Measurements from ENCODE around the gene ZNF644.
"Not testable (repeated sequence)": the region's sequence is repeated elsewhere in the genome, so short reads cannot be mapped to it uniquely, and the experiment has no call there.

ZNF644 gene

GRCh38 chr1:90977522-90977921, 44.3 kb downstream of the ZNF644 start:
- no peak for DNase-seq

DNA sequence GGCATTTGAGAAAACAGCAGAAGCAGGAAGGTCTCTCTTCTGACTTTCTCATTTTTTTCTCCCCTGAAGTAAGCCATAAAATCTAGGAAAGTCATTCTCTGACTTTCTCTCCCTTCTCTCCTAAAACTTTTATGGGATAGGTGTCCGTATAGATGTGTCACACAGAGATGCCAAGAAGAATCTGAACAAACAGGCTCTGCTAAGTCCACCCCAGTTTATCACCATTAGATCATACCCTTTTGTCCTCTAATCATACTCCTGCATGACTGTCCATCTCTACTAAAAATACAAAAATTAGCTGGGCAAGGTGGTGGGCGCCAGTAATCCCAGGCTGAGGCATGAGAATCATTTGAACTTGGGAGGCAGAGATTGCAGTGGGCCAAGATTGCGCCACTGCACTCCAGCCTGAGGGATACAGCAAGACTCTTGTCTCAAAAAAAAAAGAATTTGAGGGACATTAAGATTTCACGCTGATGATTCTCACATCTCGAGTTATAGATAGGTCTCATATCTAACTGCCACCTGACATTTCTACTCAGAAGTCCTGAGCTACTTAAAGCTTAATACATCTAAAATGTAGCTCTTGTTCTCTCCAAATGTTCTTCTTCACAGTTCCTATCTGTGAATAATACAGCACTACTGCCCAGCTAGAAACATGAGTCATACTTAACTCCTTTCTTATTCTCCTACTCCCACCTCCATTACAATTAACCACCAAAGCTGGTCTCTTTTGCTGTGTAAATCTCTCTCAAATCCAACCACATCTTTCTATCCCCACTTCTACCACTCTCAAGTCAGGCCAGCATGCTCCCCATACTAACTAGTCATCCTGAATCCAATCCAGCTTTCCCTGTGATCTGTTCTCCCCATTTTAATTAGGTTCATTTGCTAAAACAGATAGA, 47.7 kb downstream of the ZNF644 start:
- no peak for DNase-seq

DNA sequence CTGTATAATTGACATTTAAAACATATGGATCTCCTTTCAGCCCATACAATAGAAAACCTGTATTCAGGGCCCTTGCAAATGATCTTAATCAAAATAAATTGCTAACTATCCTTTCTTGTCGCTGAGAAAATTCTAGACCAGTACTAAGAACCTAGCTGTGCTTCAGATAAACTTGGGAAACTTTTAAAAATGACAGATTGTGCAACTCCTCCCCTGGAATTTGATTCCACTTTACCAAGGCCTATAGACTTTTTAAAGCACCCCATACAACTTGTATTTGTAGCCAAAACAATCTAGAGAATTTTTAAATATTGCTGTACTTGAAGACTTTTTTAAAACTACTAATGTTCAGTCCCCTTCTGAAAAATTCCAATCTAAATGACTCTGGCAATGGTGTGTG, 51.6 kb downstream of the ZNF644 start:
- no peak for DNase-seq

GRCh38 chr1:90969241-90969640, 52.6 kb downstream of the ZNF644 start:
- DNase-seq = no peak

GRCh38 chr1:90964444-90965035, 57.3 kb downstream of the ZNF644 start:
- no peak for DNase-seq

- no peak for DNase-seq
Measured at GRCh38 chr1:90963651-90964050, 58.2 kb downstream of the ZNF644 start.

GRCh38 chr1:90963236-90963635, 58.6 kb downstream of the ZNF644 start:
- DNase-seq = no peak

DNA sequence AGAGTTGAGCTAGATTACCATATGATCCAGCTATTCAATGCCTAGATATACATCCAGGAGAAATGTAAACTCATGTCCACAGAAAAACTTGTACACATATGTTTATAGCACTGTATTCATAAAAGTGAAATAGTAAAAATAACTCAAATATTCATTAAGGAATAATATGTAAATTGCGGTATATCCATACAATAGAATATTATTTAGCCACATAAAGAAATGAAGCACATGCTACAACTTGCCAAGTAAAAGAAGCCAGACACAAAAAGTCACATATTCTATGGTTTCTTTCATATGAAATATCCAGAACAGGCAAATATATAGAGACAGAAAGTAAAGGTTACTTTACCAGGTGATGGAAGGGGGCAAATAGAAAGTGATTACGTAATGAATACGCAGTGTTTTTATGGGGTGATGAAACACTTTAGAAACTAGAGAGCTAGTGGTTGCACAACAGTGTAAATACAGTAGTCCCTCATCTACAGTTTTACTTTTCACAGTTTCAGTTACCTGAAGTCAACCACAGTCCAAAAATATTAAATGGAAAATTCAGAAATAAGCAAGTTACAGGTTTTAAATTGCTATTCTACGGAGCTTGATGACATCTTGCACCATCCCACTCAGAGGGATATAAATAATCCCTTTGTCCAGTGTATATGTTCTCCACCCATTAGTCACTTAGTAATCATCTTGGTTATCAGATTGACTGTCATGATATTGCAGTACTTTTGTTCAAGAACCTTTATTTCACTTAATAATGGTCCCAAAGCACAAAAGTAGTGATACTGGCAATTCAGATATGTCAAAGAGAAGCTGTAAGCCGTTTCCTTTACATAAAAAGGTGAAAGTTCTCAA, 62.3 kb downstream of the ZNF644 start:
- no peak for DNase-seq

GRCh38 chr1:90957497-90957896, 64.3 kb downstream of the ZNF644 start:
- DNase-seq = no peak

DNA sequence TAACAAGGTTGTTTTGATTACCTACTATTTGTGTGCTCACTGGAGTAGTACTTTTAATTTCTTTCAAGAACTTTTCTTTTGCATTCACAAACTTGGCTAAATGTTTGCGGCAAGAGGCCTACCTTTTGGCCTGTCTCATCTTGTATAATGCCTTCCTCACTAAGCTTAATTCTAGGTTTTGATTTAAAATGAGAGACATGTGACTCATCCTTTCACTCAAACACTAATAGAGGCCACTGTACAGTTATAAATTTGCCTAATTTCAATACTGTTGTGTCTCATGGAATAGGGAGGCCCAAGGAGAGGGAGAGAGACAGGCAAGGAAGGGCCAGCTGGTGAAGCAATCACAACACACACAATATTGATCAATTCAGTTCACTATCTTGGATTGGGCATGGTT, 66.1 kb downstream of the ZNF644 start:
- DNase-seq = no peak

GRCh38 chr1:90952906-90953305, 68.9 kb downstream of the ZNF644 start:
- no peak for DNase-seq

DNA sequence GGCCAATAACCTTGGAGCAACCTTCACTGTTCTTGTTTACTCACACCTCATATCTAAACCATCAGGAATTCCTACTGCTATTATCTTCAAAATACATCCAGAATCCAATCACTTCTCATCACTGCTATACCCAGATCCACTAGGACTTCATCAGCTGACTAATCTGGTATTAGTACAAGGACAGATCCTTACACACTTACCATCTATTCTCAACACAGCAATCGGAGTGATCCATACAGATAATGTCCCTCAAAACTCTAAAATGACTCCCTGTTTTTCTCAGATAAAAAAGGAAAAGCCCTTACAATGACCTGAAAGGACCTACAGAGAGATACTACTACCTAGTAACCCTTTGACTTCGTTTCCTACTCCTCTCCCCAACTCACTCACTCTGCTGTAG, 70.8 kb downstream of the ZNF644 start:
- DNase-seq = no peak

DNA sequence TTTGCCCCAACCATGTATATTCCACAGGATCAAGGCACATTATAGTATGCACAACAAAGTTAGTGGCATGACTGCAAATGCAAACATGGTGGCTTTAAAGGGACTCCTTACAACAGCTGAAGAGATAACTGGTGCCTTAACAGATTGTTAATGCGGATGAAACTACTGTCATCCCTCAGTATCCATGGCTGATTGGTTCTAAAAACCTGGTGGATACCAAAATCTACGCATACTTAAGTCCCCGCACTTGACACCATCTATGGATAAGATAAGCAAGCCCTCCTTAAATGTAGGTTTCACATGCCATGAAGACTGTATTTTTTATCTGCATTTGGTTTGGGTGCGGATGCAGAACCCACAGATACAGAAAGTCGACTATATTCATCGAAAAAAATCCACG, 73.5 kb downstream of the ZNF644 start:
- DNase-seq = no peak

DNA sequence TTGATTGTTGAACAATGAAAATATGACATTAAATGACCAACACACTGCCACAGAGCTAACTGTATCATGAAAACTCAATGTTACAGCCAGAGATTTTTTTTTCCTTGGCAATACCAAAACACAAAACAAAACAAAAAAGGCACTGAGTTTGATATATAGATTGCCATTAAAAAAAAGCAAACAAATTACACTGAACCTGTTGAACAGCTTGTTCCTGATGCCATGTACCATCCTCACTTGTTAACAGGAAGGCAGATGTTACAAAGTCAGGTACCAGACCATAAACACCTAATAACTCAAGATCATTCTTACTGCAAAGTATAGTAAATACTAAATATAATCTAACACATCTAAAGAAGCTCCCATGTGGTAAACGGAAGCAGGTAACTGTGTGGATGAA, 75.2 kb downstream of the ZNF644 start:
- DNase-seq = no peak

GRCh38 chr1:90945287-90945686, 76.5 kb downstream of the ZNF644 start:
- no peak for DNase-seq

GRCh38 chr1:90943966-90944365, 77.9 kb downstream of the ZNF644 start:
- no peak for DNase-seq

- no peak for DNase-seq
Measured at GRCh38 chr1:90940746-90941145, 81.1 kb downstream of the ZNF644 start.

- DNase-seq = no peak
Measured at GRCh38 chr1:90936731-90937130, 85.1 kb downstream of the ZNF644 start.

- no peak for DNase-seq
Measured at GRCh38 chr1:90936061-90936460, 85.8 kb downstream of the ZNF644 start.

DNA sequence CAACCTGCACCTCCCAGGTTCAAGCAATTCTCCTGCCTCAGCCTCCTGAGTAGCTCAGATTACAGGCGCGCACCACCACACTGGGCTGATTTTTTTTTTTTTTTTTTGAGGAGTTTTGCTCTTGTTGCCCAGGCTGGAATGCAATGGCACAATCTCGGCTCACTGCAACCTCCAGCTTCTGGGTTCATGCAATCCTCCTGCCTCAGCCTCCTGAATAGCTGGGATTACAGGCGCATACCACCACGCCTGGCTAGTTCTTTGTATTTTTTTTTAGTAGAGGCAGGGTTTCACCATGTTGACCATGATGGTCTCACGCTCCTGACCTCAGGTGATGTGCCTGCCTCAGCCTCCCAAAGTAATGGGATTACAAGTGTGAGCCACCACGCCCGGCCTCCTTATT, 93.6 kb downstream of the ZNF644 start:
- not testable (repeated sequence) for DNase-seq

DNA sequence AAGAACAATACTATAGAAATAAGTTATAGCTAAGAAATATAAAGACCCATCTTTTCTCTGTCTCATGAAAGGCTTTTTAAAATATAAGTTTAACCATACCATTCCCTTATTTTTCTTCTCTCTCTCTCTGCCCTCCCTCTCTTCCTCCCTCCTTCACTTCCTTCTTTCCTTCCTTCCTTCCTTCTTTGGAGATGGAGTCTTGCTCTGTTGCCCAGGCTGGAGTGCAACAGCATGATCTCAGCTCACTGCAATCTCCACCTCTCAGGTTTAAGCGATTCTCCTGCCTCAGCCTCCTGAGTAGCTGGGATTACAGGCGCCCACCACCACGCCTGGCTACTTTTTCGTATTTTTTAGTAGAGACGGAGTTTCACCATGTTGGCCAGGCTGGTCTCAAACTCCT, 94.2 kb downstream of the ZNF644 start:
- not testable (repeated sequence) for DNase-seq

GRCh38 chr1:90926971-90927370, 94.9 kb downstream of the ZNF644 start:
- no peak for DNase-seq
